ENCODE measurements around the gene PIGH.
"Not testable (repeated sequence)": the region's sequence is repeated elsewhere in the genome, so short reads cannot be mapped to it uniquely, and the experiment has no call there.

The PIGH gene

GRCh38 chr14:67599698-67600561 lies at the start of gene PIGH:
Gene PIGH, minus strand, starts transcription at chr14:67600268. Its CDS starts 65 bp downstream, at chr14:67600203.
- DNase-seq: peak; percentile 72 to 94 (median 88)

GRCh38 chr14:67646131-67646530 lies 46.1 kb upstream of the PIGH start:
- DNase-seq: no peak

GRCh38 chr14:67645414-67645813 lies 45.3 kb upstream of the PIGH start:
- DNase-seq: no peak

- DNase-seq: no peak
Measured at GRCh38 chr14:67644428-67644827, 44.4 kb upstream of the PIGH start.

- no peak for DNase-seq
Measured at GRCh38 chr14:67643713-67644112, 43.6 kb upstream of the PIGH start.

- no peak for DNase-seq
Measured at GRCh38 chr14:67641902-67642749, 42.1 kb upstream of the PIGH start.

GRCh38 chr14:67641480-67641879 lies 41.4 kb upstream of the PIGH start:
- no peak for DNase-seq

GRCh38 chr14:67638642-67639041 lies 38.6 kb upstream of the PIGH start:
- no peak for DNase-seq

GRCh38 chr14:67636361-67636919 lies 36.4 kb upstream of the PIGH start:
- no peak for DNase-seq

- DNase-seq: no peak
Measured at GRCh38 chr14:67633451-67634147, 33.5 kb upstream of the PIGH start.

- DNase-seq: no peak
Measured at GRCh38 chr14:67630938-67631337, 30.9 kb upstream of the PIGH start.

- no peak for DNase-seq
Measured at GRCh38 chr14:67630186-67630585, 30.1 kb upstream of the PIGH start.

GRCh38 chr14:67627519-67627918 lies 27.5 kb upstream of the PIGH start:
- DNase-seq: no peak

GRCh38 chr14:67626131-67626530 lies 26.1 kb upstream of the PIGH start:
- DNase-seq: not testable (repeated sequence)

- DNase-seq: no peak
Measured at GRCh38 chr14:67623114-67623513, 23.0 kb upstream of the PIGH start.

GRCh38 chr14:67622675-67623074 lies 22.6 kb upstream of the PIGH start:
- no peak for DNase-seq

- no peak for DNase-seq
Measured at GRCh38 chr14:67620217-67620785, 20.2 kb upstream of the PIGH start.

GRCh38 chr14:67619446-67620216 lies 19.6 kb upstream of the PIGH start, which contains the start of gene ARG2:
Gene ARG2, plus strand, starts transcription at chr14:67619920. Its CDS starts 58 bp downstream, at chr14:67619978.
- peak; percentile 75 to 97 (median 92) for DNase-seq

GRCh38 chr14:67618617-67619063 lies 18.6 kb upstream of the PIGH start:
- no peak for DNase-seq

- no peak for DNase-seq
Measured at GRCh38 chr14:67610491-67610890, 10.4 kb upstream of the PIGH start.

- DNase-seq: no peak
Measured at GRCh38 chr14:67609642-67610310, 9.7 kb upstream of the PIGH start.
